Measurements from ENCODE around the gene ST8SIA5. TPM values are rescaled to one million over a fixed set of nuclear protein-coding genes. Genes with fewer than 3 reads are reported as not detected.

ST8SIA5 gene
- total RNA-seq, 2 donors from 2014 or later = 0.14 TPM; not detected in 1

- DNase-seq (ENCODE audit: low spot score) = no peak
- Histone ChIP-seq H3K27me3 (replicated peaks; ENCODE audit: insufficient read depth) (no peaks in the 10 kb centered on the region), H3K27ac (no peak overlapping the region), H3K4me1 (ENCODE audit: control insufficient read depth in 1 of 2, low read depth in 2 of 2) (no peaks in the 10 kb centered on the region), H3K9me3 (no peaks in the 10 kb centered on the region), H3K4me3 (no peak overlapping the region), H3K36me3 (no peaks in the 10 kb centered on the region)
- no peak for TF ChIP-seq CTCF (IDR thresholded peaks at IDR 0.05)
- ATAC-seq (ENCODE audit: insufficient number of reproducible peaks, low FRiP score, low read depth) = no peak
These were observed 78.0 kb downstream of the ST8SIA5 start for GRCh38 chr18:46678785-46679399.

DNA sequence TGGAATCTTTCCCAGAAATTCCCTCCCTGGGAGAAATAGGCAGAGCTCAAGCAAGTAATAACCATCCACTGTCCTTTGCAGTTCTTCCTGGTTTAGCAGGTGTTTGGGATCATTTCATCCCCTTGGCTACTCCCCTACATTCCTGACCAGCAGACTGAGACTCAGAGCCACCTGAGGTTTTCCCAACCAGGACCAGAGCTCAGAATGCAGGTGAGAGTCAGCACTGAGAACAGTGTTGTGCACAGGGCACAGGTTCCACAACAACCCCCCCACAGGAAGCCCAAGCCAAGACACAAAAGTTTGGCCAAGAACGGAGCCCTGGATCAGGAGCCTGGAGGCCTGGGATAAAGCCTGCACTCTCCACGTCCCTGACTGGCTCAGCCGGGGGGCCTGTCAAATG, 78.8 kb downstream of the ST8SIA5 start:
- H3K27ac ChIP-seq = no peak overlapping the region
- H3K4me3 ChIP-seq = no peak overlapping the region
- no peaks in the 10 kb centered on the region for H3K4me1 ChIP-seq (ENCODE audit: control insufficient read depth in 1 of 2, low read depth in 2 of 2)
- no peaks in the 10 kb centered on the region for H3K27me3 ChIP-seq (replicated peaks; ENCODE audit: insufficient read depth)
- no peaks in the 10 kb centered on the region for H3K9me3 ChIP-seq
- H3K36me3 ChIP-seq = no peaks in the 10 kb centered on the region
- no peak for DNase-seq (ENCODE audit: low spot score)
- ATAC-seq (ENCODE audit: insufficient number of reproducible peaks, low FRiP score, low read depth) = no peak
- TF ChIP-seq CTCF (IDR thresholded peaks at IDR 0.05) = no peak

DNA sequence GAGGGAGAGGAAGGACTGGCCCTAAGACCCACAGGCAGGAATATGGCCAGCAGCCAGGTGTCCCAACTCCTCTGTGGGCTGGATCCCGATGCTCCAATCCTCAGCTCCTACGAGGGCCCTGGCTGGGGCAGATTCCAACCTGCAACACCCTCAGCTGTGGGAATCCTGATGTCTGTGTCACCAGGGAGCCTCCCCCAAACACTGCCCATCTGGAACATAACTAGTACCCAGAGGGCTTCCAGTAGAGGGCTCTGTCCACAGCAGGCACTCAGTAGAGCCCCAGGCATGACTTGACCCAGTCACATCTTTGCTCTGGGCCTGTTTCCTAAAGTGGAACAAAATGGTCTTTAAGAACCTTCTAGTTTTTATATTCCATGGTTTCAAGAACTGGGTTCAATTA, 79.2 kb downstream of the ST8SIA5 start:
- Histone ChIP-seq H3K27ac (no peak overlapping the region), H3K4me1 (ENCODE audit: control insufficient read depth in 1 of 2, low read depth in 2 of 2) (no peaks in the 10 kb centered on the region), H3K36me3 (no peaks in the 10 kb centered on the region), H3K27me3 (replicated peaks; ENCODE audit: insufficient read depth) (no peaks in the 10 kb centered on the region), H3K4me3 (no peak overlapping the region), H3K9me3 (no peaks in the 10 kb centered on the region)
- no peak for TF ChIP-seq CTCF (IDR thresholded peaks at IDR 0.05)
- DNase-seq (ENCODE audit: low spot score) (no peak), ATAC-seq (ENCODE audit: insufficient number of reproducible peaks, low FRiP score, low read depth) (no peak)

DNA sequence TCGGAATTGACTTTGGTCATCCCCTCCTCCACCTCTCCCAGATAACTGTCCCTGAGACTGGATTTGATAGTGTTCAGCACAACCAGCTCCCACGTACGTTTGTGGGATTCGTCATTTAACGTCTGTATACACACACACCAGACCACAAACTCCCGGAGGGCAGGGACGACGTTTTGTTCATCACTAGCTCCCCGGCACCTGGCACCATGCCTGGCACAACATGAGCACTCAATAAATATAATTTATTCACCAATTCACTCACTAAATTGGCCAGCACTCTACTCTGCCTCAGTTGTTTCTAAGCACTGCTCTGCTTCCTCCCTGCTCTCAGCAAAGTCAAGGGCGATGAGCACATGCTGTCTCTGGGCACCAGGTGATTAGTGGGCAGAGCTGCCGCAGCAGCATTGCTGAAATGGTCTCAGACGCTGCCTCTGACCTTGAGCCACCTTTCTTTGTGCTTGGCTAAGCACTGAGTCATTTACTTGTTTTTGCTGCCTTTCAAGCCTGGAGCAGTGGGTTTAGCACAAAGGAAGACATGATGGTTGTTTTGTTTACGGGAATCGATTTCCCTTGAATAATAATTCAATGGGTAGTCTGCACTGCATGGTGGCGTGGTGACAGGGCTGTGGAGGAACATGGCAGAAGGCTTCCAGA, 80.5 kb downstream of the ST8SIA5 start:
- H3K36me3 ChIP-seq = no peaks in the 10 kb centered on the region
- no peak for DNase-seq (ENCODE audit: low spot score)
- TF ChIP-seq CTCF (IDR thresholded peaks at IDR 0.05) = no peak
- H3K27me3 ChIP-seq (replicated peaks; ENCODE audit: insufficient read depth) = no peaks in the 10 kb centered on the region
- ATAC-seq (ENCODE audit: insufficient number of reproducible peaks, low FRiP score, low read depth) = no peak
- H3K4me3 ChIP-seq = no peak overlapping the region
- H3K27ac ChIP-seq = no peak overlapping the region
- H3K9me3 ChIP-seq = no peaks in the 10 kb centered on the region
- no peaks in the 10 kb centered on the region for H3K4me1 ChIP-seq (ENCODE audit: control insufficient read depth in 1 of 2, low read depth in 2 of 2)

DNA sequence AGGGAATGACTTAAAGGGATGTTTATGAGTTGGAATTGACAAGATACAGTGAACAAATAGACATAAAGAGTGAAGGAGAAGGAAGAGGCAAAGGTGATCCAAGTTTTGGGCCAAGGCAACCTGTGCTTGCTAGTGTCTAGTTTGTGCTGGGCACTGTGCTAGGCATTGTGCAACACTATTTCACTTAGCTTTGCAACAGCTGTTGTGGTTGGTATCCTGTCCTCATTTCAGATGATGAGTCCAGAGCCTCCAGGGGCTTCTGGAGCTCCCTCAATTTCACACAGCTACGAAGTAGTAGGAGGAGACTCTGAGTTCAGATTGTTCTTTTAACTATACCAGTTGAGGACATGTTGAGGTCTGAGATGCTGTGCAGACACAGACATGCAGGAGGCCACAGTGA, 81.7 kb downstream of the ST8SIA5 start:
- ATAC-seq (ENCODE audit: insufficient number of reproducible peaks, low FRiP score, low read depth) = no peak

More for the DNA sequence above, 81.7 kb downstream of the ST8SIA5 start:
- Histone ChIP-seq H3K4me1 (ENCODE audit: control insufficient read depth in 1 of 2, low read depth in 2 of 2) (no peaks in the 10 kb centered on the region), H3K27me3 (replicated peaks; ENCODE audit: insufficient read depth) (no peaks in the 10 kb centered on the region), H3K9me3 (no peaks in the 10 kb centered on the region), H3K4me3 (no peak overlapping the region), H3K27ac (no peak overlapping the region), H3K36me3 (no peaks in the 10 kb centered on the region)
- DNase-seq (ENCODE audit: low spot score) = no peak
- TF ChIP-seq CTCF (IDR thresholded peaks at IDR 0.05) = no peak
